ENCODE results near the gene ZNF331.

Gene ZNF331

DNA sequence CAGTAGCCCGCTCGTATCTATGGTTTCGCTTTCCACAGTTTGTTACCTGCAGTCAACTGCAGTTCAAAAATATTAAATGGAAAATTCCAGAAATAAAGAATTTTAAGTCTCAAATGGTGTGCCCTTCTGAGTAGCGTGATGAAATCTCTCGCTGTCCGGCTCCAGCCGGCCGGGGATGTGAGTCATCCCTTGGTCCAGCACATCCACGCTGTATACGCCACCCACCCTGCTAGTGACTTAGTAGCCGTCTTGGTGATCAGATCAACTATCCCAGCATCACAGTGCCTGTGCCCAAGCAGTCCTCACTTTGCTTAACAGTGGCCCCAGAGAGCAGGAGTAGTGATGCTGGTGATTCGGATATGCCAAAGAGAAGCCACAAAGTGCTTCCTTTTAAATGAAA, 40.0 kb downstream of the ZNF331 start:
- no peak for ATAC-seq

DNA sequence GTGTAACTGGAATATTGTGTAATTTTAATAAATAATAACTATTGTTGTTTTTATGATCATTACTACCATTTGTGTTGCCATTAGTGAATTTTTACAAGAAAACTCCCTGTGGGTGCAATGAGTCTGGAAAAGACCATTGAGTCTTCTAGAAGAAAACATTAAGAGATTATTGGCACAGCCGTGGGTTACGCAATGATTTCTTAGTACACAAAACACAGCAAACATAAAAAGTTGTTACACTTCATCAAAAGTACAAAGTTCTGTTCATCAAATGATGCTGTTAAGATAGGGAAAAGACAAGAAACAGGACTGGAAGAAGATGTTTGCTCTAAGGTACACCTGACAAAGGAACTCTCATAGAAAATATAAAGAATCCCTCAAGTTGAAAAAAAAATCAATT, 41.6 kb downstream of the ZNF331 start:
- ATAC-seq = no peak

DNA sequence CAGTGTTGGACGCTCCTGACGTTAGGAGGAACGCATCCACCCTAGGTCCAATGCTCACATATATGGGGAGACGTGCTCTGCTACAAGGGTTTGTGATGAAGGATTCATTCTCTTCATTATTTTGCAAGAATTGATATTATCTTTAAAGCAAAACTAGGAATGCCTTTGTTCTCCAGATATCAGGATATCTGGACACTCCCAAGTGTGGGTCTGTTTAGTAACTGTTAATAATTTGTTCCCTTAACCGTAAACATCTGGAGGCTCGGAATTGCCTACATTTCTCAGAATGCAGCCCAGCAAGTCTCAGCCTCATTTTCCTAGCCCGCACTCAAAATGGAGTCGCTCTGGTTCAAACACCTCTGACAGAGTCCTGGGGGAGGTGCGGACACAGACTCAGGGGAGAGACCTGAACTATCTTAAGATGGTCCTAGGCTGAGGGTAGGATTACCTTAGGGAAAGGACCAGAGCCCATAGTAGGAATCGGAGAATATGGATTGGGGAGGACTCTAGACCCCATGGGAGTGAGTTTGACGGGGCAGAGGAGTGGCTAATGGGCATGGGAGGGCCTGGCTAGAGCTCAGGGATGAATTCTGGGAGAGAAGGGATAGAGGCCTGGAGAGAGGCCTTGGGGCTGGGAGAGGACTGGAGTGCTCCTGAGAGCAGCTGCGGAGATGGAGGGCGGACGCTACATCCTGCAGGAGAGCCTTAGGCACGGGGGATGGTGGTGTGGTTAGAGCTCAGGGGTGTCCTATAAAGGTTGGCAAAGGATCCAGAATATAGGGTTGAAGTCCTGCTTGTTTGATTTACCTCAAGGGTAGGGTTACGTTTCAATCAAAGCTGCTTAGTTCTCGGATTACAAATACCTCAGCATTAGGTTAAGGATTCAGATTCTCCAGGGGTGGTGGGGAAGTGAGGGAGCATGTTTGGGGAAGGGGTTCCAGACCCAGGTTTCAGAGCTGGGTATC, 43.2 kb downstream of the ZNF331 start:
- no peak for ATAC-seq

DNA sequence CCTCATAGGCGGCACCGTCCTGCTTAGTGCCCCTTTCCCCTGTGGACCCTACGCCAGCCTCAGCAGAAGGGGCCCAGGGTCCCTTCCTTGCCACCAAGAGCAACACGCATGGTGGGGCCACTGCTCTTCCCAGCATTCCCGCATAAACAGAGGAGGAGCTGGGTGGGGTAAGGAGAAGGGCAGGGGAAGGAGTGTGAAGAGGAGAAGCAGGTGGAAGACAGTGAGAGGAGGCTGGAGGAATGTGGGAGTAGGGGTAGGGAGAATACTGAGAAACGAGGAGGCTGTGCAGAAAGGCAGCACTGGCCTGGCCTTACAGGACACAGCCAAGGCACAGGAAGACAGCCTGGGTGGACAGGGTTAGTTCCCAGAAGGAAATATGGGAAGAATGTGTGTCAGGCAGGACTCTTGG, 43.9 kb downstream of the ZNF331 start:
- ATAC-seq = no peak

DNA sequence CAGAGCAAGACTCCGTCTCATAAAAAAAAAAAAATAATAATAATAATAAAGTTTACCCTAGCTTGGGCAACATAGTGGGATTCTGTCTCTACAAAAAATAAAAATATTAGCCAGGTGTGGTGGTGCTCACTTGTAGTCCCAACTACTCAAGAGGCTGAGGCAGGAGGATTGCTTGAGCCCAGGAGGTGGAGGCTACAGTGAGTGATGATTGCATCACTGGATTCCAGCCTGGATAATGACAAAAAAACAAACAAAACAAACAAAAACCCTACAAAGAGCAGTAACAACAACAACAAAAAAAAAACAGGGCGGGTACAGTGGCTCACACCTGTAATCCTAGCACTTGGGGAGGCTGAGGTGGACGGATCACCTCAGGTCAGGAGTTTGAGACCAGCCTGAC, 45.2 kb downstream of the ZNF331 start:
- ATAC-seq = no peak

DNA sequence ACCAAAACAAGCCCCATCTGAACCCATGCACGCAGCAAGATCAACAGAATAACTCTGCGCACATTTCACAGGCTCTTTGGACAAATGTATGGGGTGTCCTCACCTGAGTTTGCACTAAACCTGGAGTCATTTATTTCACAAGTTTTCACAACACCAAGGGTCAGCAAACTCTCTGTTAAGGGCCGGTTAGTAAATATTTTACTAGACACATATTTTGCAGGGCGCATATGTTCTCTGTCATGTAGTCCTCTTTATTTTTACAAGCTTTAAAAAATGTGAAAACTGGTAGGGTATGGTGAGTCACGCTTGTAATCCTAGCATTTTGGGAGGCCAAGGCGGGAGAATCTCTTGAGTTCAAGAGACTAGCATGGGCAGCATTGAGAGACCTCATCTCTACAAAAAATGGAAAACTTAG, 48.3 kb downstream of the ZNF331 start:
- ATAC-seq = no peak

DNA sequence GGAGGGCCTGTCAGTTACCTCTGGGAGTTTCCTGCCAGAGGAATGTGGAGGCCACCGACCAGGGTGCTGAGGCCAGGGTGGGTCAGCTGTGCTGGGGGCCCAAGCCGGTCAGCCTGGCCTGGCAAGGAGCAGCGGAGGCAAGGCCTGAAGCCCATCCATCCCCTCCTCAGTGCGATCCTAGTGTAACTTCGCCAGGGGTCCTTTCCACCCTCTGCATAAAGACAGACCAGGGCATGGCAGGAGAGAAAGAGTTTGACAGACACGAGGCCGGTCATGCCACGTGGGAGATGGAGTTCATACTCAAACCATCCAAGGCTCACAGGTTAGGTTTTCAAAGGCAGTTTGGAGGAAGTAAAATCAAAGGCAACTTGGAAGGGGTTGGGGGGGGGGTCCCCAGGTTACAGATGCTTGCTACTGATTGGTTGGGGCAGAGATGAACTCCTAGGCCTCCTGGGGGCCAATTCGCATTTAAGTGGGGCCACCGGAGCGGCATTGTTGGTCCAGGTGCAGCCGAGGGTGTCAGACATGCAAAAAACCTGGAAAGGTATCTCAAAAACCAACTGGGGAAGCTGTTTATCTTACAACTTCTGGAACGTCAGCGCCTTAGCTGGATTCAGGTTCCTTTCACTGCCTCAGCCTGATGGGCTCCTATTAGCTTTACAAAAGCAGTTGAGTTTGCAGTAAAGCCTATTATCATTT, 57.0 kb downstream of the ZNF331 start:
- ATAC-seq = no peak

DNA sequence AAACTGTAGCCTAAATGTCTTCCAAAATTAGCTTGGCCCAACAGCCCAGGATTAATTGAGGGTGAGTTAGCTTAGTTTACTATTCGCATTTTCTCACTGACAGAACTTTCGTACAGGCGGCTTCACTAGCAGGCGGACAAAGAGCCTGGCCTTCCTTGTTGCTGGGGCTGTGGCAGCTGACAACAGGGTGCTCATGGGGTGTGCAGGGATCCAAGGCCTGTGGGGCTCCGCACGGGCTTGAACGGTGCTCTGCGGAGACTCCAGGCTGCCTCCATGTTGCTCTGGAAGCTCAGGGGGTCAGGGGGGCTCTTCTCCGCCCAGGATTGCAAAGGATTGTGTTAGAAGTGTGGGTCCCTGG, 57.5 kb downstream of the ZNF331 start:
- no peak for ATAC-seq

DNA sequence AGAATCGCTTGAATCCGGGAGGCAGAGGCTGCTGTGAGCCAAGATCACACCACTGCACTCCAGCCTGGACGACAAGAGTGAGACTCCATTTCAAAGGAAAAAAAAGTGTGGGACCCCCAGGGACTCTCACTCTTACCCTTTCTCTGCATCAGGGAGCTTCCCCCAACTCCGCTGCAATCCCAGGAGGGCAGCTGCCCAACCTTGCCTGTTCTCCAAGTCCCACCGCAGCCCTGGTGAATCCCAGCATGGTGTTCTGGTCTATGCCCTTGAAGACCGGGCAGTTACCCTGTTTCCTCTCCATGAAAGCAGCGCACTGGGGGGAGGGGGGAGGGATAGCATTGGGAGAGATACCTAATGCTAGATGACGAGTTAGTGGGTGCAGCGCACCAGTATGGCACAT, 58.1 kb downstream of the ZNF331 start:
- no peak for ATAC-seq

DNA sequence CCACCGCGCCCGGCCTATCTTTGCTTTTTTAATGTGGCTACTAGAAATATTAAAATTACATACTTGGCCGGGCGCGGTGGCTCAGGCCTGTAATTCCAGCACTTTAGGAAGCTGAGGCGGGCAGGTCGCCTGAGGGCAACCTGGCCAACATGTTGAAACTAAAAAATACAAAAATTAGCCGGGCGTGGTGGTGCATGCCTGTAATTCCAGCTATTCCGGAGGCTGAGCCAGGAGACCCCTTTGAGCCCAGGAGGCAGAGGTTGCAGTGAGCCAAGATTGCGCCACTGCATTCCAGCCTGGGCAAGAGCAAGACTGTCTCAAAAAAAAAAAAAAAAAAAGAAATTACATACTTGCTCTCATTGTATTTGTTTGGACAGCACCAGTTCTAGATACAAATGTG, 59.1 kb downstream of the ZNF331 start:
- ATAC-seq = no peak

DNA sequence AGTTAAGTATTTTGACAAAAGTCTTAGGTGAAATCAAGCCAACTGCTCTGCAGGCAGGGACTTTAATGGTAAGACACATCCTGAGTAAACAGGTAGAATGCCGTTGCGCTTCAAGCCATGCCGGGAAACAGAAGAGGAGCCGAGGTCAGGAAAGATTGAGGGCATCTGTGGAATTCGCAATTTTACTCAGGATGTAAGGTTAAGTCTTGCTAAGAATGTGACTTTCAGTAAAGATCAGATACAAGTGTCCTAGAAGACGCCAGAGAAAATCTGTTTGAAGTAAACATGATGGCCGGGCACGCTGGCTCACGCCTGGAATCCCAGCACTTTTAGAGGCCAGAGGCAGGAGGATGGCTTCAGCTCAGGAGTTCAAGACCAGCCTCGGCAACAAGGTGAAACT, 60.4 kb downstream of the ZNF331 start:
- no peak for ATAC-seq

DNA sequence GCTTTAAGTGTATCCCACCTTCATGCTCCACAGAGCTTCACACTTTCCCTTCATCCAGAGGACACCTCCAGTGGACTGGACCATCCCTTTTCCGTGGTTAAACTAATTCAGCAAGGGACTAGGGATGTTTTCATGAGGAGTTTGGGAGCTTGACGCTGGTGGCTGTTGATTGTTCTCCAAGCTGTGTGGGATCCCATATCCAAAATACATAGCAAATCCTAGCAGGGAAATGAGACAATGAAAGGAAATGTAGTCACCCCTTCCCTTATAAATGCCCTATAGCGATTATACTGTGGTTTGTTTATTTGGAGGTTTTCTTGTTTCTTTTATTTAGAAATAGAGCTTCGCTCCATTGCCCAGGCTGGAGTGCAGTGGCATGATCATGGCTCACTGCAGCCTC, 62.3 kb downstream of the ZNF331 start:
- ATAC-seq = no peak

DNA sequence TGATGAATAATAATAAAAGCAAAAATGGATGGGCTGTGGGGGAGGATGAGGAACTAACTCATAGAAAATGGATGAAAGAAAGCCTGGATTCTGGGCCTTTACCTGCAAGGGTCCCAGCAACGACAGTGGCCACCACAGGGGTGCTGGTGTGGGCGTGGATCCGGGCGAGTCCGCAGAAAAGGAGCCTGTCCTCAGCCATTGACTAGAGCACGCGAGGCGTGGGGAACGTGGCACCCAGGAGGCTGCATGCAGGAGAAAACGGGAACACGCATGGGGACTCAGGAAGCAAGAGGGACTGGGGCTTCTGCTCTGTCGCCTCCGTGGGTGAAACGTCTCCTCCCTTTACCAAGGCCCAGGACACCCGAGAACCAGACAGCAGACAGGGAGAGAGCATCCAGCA, 68.1 kb downstream of the ZNF331 start:
- no peak for ATAC-seq

DNA sequence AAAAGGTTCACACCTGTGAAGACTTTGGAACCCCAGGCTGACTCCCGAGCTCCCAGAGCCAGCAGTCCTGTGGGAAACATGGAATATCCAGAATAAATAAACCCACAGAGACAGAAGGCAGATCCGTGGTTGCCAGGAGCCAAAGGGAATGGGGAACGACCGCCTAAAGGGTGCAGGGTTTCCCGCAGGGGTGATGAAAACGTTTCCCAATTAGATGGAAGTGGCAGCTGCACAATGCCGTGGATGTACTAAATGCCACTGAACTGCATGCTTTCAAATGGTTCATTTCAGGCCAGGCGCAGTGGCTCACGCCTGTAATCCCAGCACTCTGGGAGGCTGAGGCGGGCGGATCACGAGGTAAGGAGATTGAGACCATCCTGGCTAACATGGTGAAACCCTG, 70.4 kb downstream of the ZNF331 start:
- no peak for ATAC-seq

DNA sequence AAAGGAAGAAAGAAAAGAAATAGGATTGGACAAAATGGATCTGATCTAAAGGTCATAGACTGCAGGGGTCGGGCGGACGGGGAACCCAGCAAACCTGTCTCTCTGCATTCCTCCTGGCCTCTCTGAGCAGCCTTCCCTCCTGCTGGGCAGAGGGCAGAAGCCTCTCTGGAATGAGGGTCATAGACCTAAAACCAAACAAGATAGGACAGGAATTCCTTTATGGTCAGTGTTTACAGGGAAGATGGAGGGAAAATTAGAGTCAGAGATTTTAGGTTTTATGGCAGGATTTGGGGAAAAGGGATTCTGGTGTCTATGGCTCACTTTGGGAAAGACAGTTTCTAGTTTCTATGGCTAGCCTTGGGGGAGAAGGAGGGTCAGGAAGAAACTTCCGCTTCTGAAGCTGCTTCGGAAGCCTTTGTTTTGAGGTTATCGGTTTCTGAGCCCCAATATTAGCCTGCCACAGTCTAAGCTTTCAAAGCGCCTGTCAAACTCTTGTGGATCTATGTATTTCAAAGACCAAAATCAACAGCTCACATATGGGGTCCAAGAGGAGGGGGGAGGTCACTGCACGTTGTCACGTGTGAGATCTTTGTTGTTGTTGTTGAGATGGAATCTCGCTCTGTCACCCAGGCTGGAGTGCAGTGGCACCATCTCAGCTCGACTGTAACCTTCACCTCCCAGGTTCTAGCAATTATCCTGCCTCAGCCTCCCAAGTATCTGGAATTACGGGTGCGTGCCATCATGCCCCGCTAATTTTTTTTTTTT, 75.0 kb downstream of the ZNF331 start:
- ATAC-seq = no peak

DNA sequence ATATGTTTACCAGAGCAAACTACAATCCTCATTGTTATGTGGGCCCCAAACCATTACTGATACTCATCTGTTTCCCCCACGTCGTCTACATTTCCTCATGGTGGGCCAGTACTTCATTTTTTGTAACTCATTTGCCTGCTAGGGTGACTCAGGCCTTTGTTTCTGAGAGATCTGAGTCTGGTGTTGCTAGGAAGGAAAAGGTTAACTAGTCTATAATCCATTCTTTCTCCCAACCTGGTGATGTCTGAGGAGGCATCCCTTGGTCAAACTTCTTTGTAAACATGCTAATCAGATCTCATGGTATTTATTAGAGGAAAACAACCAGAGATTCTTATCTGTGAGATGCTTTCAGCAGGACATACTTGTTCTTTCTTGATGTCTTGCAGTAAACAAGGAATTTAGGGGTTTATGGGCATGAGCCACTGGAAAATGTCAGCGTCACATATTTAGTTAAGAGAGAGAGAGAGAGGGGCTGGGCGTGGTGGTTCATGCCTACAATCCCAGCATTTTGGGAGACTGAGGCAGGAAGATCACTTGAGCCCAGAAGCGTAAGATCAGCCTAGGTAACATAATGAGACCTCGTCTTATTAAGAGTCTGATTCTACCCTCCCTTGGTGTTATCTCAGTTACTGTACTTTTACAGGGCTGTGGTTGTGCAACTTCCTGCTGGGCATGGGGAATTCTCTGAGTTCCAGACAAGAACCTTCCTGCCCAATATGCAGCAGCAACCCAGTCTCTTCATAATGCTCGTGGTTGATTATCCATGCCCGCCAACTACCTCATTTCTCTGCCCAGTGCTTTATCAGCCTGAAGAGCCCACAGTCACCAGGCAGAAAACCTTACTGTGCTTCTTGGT, 84.2 kb downstream of the ZNF331 start:
- no peak for ATAC-seq

DNA sequence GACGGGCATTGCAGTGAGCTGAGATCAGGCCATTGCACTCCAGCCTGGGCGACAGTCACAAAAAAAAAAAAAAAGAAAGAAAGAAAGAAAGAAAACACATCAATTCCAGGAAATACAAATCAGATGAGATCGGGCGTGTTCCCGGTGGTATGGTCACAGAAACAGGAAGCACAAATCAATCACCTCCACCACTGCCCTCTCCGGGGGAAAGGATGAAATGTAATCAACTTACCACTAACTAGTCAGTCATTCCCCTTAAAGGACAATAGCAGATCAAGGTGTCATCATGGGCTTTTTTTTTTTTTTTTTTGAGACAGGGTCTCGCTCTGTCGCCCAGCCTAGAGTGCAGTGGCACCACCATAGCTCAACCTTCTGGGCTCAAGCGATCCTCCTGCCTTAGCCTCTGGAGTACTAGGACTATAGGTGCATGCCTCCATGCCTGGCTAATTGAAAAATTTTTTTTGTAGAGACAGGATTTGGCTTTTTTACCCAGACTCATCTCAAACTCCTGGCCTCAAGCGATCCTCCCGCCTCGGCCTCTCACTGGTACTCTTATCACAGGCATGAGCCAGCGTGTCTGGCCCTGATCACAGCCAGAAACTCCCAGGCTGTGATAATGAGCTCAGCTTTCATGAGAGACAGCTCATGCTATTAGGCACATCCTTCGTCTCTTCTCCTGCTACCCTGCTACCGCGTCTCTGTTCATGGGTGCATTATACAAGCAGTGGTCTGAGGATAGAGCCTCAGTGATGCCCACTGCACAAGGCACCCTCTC, 87.0 kb downstream of the ZNF331 start:
- ATAC-seq = no peak

DNA sequence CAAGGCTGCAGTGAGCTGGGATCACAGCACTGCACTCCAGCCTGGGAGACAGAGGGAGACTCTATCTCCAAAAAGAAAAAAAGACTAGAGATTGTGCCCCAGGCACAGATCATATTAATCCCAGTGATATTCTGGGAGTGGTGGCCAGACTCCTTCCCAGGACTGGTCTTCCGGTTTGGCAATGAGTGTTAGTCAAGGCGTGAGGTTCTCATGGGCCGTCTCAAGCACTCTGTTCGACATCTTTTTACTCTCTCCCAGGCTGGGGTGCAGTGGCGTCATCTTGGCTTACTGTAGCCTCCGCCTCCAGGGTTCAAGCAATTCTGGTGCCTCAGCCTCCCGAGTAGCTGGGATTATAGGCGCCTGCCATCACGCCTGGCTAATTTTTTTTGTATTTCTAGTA, 88.5 kb downstream of the ZNF331 start:
- no peak for ATAC-seq

DNA sequence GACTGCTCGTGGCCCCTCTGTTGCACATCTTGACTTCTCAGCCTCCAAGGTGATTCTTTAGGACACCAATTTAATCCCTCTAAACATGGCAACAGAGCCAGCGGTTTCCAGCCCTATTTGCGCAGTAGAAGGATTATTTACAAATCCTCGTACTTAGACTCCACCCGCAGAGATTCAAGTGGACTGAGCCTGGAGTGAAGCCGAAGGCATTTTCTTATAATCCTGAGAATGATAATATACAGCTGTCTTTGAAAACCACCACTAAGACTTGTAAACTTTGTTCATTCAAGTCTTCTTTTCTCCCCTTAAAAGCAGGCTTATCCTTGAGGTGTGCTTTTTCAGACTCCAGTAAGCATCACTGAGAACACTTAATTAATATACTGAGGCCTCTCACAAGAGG, 89.0 kb downstream of the ZNF331 start:
- no peak for ATAC-seq
